ENCODE measurements around the gene NAIF1. TPM values are rescaled to one million over a fixed set of nuclear protein-coding genes. Genes with fewer than 3 reads are reported as not detected.
"Not testable (repeated sequence)": the region's sequence is repeated elsewhere in the genome, so short reads cannot be mapped to it uniquely, and the experiment has no call there.

NAIF1 gene
- total RNA-seq, 1 donor from 2014 or later = 13.3 TPM

DNA sequence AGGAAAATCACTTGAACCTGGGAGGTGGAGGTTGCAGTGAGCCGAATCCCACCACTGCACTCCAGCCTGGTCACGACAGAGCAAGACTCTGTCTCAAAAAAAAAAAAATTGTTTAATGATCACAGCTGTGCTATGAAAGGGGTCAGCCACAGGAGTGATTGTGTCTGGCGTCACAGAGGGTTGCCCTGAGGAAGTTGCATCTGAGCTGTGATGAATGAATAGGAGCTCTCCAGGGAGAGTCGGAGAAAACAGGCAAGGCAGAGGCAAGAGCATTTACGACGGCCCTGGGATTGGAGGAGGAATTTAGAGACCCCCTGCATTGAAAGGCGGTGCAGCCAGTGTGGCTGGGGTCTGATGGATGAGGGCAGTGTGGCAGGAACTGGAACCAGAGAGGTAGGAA lies 25.1 kb downstream of the NAIF1 start:
- no peak overlapping the region for H3K27ac ChIP-seq
- no peaks in the 10 kb centered on the region for H3K27me3 ChIP-seq
- no peak overlapping the region for H3K4me3 ChIP-seq
- TF ChIP-seq POLR2AphosphoS5 (IDR thresholded peaks at IDR 0.05; ENCODE audit: insufficient read depth in 1 of 2, low read depth in 1 of 2) (no peak), POLR2A (IDR thresholded peaks at IDR 0.05) (no peak)
- TF ChIP-seq, protein P1, sequence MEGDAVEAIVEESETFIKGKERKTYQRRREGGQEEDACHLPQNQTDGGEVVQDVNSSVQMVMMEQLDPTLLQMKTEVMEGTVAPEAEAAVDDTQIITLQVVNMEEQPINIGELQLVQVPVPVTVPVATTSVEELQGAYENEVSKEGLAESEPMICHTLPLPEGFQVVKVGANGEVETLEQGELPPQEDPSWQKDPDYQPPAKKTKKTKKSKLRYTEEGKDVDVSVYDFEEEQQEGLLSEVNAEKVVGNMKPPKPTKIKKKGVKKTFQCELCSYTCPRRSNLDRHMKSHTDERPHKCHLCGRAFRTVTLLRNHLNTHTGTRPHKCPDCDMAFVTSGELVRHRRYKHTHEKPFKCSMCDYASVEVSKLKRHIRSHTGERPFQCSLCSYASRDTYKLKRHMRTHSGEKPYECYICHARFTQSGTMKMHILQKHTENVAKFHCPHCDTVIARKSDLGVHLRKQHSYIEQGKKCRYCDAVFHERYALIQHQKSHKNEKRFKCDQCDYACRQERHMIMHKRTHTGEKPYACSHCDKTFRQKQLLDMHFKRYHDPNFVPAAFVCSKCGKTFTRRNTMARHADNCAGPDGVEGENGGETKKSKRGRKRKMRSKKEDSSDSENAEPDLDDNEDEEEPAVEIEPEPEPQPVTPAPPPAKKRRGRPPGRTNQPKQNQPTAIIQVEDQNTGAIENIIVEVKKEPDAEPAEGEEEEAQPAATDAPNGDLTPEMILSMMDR (IDR thresholded peaks at IDR 0.05) = no peak
- intact Hi-C loops (cut with DNase I) = loop anchor here (5.0 kb wide), 1 partner anchor 75 kb away; no protein-coding TSS in a partner anchor
- H3K9me3 ChIP-seq = no peaks in the 10 kb centered on the region
- no peaks in the 10 kb centered on the region for H3K36me3 ChIP-seq
- DNase-seq (ENCODE audit: extremely low spot score in 2 of 2) = no peak
- H3K4me1 ChIP-seq = peaks cover 16% of the 10 kb centered on the region

- not testable (repeated sequence) for H3K27ac ChIP-seq; DNase-seq (ENCODE audit: extremely low spot score in 2 of 2); H3K4me1 ChIP-seq; H3K27me3 ChIP-seq; H3K9me3 ChIP-seq; H3K36me3 ChIP-seq; H3K4me3 ChIP-seq
- intact Hi-C loops (cut with DNase I) = loop anchor here (5.0 kb wide), 1 partner anchor 77 kb away; no protein-coding TSS in a partner anchor
Measured at GRCh38 chr9:128040783-128041182, 26.3 kb downstream of the NAIF1 start.

- not testable (repeated sequence) for H3K36me3 ChIP-seq; H3K27ac ChIP-seq; H3K27me3 ChIP-seq; H3K4me3 ChIP-seq; H3K9me3 ChIP-seq; DNase-seq (ENCODE audit: extremely low spot score in 2 of 2); H3K4me1 ChIP-seq
- intact Hi-C loops (cut with DNase I) = loop anchor here (5.0 kb wide), 1 partner anchor 94 kb away; no protein-coding TSS in a partner anchor
Measured at GRCh38 chr9:128036522-128036921, 30.6 kb downstream of the NAIF1 start.

DNA sequence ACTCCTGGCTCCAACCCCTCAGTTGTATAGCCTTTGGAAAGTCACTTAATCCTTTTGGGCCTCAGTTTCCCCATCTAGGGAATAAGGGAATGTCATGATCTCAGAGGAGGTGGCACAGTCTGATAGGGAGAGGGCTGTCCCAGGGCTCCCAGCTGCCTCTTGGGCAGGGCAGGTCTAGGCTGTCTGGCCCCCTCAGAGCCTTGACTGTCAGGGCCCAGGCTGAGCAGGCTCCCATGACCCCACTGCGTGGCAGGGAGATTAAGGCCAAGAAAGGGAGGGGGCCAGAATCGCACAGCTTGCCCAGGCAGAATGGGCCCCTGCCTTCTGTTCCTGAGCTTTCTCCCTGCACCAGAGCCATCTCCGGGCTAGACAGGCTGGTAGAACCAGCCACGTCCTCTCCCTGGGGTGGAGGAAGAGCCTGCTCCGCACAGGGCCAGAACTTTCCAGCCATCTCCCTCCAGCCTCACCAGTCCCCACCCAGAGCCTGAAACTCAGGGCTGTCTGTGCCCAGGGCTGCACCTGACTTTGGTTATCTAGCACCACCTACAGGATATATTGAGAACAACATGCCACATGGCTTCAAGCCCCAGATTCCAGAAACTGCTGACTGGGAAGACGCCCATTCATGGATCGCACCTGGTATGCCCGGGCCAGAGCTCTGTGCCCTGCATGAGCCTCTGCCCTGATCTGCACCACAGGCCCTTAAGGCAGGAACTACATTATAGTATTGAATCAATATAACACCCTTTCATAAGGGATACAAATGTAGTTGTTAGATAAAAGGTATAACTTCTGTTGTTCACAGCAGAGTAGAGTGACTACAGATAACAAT lies 32.1 kb downstream of the NAIF1 start:
- H3K4me1 ChIP-seq = peaks cover 6% of the 10 kb centered on the region
- no peaks in the 10 kb centered on the region for H3K36me3 ChIP-seq
- DNase-seq (ENCODE audit: extremely low spot score in 2 of 2) = no peak
- TF ChIP-seq POLR2A (IDR thresholded peaks at IDR 0.05) (no peak), POLR2AphosphoS5 (IDR thresholded peaks at IDR 0.05; ENCODE audit: insufficient read depth in 1 of 2, low read depth in 1 of 2) (peak; percentile 60 to 81)
- TF ChIP-seq, protein P1 (IDR thresholded peaks at IDR 0.05) = peak; percentile 87 to 97 (median 93)
- no peaks in the 10 kb centered on the region for H3K27me3 ChIP-seq
- H3K27ac ChIP-seq = peak overlapping the region; percentile 54
- no peak overlapping the region for H3K4me3 ChIP-seq
- intact Hi-C loops (cut with DNase I) = loop anchor here (5.0 kb wide), 1 partner anchor 93 kb away; no protein-coding TSS in a partner anchor
- H3K9me3 ChIP-seq = no peaks in the 10 kb centered on the region

DNA sequence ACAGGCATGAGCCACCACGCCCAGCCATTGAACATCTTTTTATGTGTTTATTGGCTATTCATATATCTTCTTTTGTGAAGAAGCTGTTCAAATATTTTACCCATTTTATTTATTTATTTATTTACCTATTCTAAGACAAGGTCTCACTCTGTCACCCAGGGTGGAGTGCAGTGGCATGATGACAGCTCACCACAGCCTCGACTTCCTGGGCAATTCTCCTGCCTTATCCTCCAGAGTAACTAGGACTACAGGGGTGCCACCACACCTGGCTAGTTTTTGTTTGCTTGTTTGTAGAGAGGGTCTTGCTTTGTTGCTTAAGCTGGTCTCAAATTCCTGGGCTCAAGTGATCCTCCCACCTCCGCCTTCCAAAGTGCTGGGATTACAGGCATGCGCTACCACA lies 33.5 kb downstream of the NAIF1 start:
- Histone ChIP-seq H3K4me3 (no peak overlapping the region), H3K36me3 (no peaks in the 10 kb centered on the region), H3K27ac (no peak overlapping the region), H3K4me1 (peaks cover 6% of the 10 kb centered on the region), H3K27me3 (no peaks in the 10 kb centered on the region), H3K9me3 (no peaks in the 10 kb centered on the region)
- no peak for TF ChIP-seq POLR2A (IDR thresholded peaks at IDR 0.05)
- no peak for TF ChIP-seq POLR2AphosphoS5 (IDR thresholded peaks at IDR 0.05; ENCODE audit: insufficient read depth in 1 of 2, low read depth in 1 of 2)
- TF ChIP-seq, protein P1 (IDR thresholded peaks at IDR 0.05) = no peak
- no peak for DNase-seq (ENCODE audit: extremely low spot score in 2 of 2)
- intact Hi-C loops (cut with DNase I) = no loop called here

GRCh38 chr9:128027705-128028104 lies 39.4 kb downstream of the NAIF1 start:
- DNase-seq (ENCODE audit: extremely low spot score in 2 of 2) = no peak
- no peak overlapping the region for H3K27ac ChIP-seq
- H3K9me3 ChIP-seq = no peaks in the 10 kb centered on the region
- no peaks in the 10 kb centered on the region for H3K36me3 ChIP-seq
- H3K4me3 ChIP-seq = no peak overlapping the region
- no peaks in the 10 kb centered on the region for H3K27me3 ChIP-seq
- H3K4me1 ChIP-seq = peaks cover 5% of the 10 kb centered on the region
- intact Hi-C loops (cut with DNase I) = no loop called here
- TF ChIP-seq POLR2AphosphoS5 (IDR thresholded peaks at IDR 0.05; ENCODE audit: insufficient read depth in 1 of 2, low read depth in 1 of 2) (no peak), POLR2A (IDR thresholded peaks at IDR 0.05) (no peak)
- TF ChIP-seq, protein P1 (IDR thresholded peaks at IDR 0.05) = no peak

Measured in vagina (tissue), 2 donors.